OCI-LY1 (cell line): ENCODE results near the gene GALNT16.

Source experiments
- H2AFZ ChIP-seq: fragments of 200-600 bp; sonication (generic), shearing (Covaris generic); 2 replicates; pipeline ENCODE4 v1.6.0; 2014; ENCODE audit warnings: antibody characterized with exemption, mild to moderate bottlenecking, low read length
- H3F3A ChIP-seq: fragments of 200-600 bp; sonication (generic), shearing (Covaris generic); 2 replicates; pipeline ENCODE4 v1.6.0; 2014; ENCODE audit warnings: mild to moderate bottlenecking, antibody characterized with exemption, low read length, moderate library complexity; ENCODE audit not compliant: insufficient read depth
- H3K27ac ChIP-seq: fragments of 200-600 bp; sonication (generic); 2 replicates; pipeline ENCODE4 v1.5.1; 2014; ENCODE audit warnings: low read length, mixed run types, mild to moderate bottlenecking, low read depth; ENCODE audit not compliant: poor library complexity, severe bottlenecking
- H3K27me3 ChIP-seq: fragments of 200-600 bp; sonication (generic); 2 replicates; pipeline ENCODE4 v1.6.0; 2014; ENCODE audit warnings: antibody characterized with exemption, mild to moderate bottlenecking, low read length, moderate library complexity; ENCODE audit not compliant: insufficient read depth
- H3K36me3 ChIP-seq: fragments of 200-600 bp; sonication (generic); 2 replicates; pipeline ENCODE4 v1.6.1; 2014; ENCODE audit warnings: mild to moderate bottlenecking, antibody characterized with exemption, low read length, moderate library complexity, mixed read lengths; ENCODE audit not compliant: insufficient read depth
- H3K4me1 ChIP-seq: fragments of 200-600 bp; sonication (generic); 2 replicates; pipeline ENCODE4 v1.5.1; 2014; ENCODE audit warnings: mild to moderate bottlenecking, low read length, moderate library complexity; ENCODE audit not compliant: insufficient read depth, severe bottlenecking
- H3K4me2 ChIP-seq: fragments of 200-600 bp; sonication (generic), shearing (Covaris generic); 2 replicates; pipeline ENCODE4 v1.6.1; 2014; ENCODE audit warnings: low read length
- H3K4me3 ChIP-seq: fragments of 200-600 bp; sonication (generic); 2 replicates; pipeline ENCODE4 v1.5.1; 2014; ENCODE audit warnings: low read length, low read depth, mild to moderate bottlenecking, mixed read lengths; ENCODE audit not compliant: poor library complexity, severe bottlenecking
- H3K79me2 ChIP-seq: fragments of 200-600 bp; shearing (Covaris generic); 2 replicates; pipeline ENCODE4 v1.6.1; 2016; ENCODE audit warnings: mixed run types, low read length, mixed read lengths; ENCODE audit not compliant: insufficient read depth
- H3K9ac ChIP-seq: fragments of 200-600 bp; sonication (generic), shearing (Covaris generic); 2 replicates; pipeline ENCODE4 v1.6.1; 2014; ENCODE audit warnings: mild to moderate bottlenecking, low read length, mixed read lengths
- H3K9me2 ChIP-seq: fragments of 200-600 bp; sonication (generic), shearing (Covaris generic); 2 replicates; pipeline ENCODE4 v1.6.1; 2014; ENCODE audit warnings: low read depth, mild to moderate bottlenecking, low read length, mixed read lengths
- H3K9me3 ChIP-seq: fragments of 200-600 bp; shearing (Covaris generic); 2 replicates; pipeline ENCODE4 v1.6.1; 2014; ENCODE audit warnings: low read length, mixed read lengths
- H4K20me1 ChIP-seq: fragments of 200-600 bp; sonication (generic), shearing (Covaris generic); 2 replicates; pipeline ENCODE4 v1.6.0; 2016; ENCODE audit warnings: mild to moderate bottlenecking, low read length; ENCODE audit not compliant: insufficient read depth
- CTCF ChIP-seq: fragments of 200-600 bp; sonication (generic), shearing (Covaris generic); IDR thresholded peaks from 2 replicates; pipeline ENCODE4 v1.5.1; 2017; ENCODE audit warnings: mild to moderate bottlenecking, antibody characterized with exemption, low read length, moderate library complexity, mixed read lengths
- EZH2 ChIP-seq: fragments of 200-600 bp; sonication (generic), shearing (Covaris generic); IDR thresholded peaks from 2 replicates; pipeline ENCODE4 v1.8.0; 2017; ENCODE audit warnings: borderline replicate concordance, mixed run types, mild to moderate bottlenecking, antibody characterized with exemption, low read length, moderate library complexity, mixed read lengths

GALNT16 gene

GRCh38 chr14:69368381-69368780, 108.4 kb downstream of the GALNT16 start:
- TF ChIP-seq CTCF (no peak), EZH2 (no peak)
- Histone ChIP-seq H3K9ac (no peak overlapping the region), H2AFZ (no peak overlapping the region), H3K36me3 (no peaks in the 10 kb centered on the region; the same call in 1 of the 2 replicates), H3K9me3 (no peaks in the 10 kb centered on the region), H3K79me2 (no peaks in the 10 kb centered on the region), H3K27ac (no peak overlapping the region), H4K20me1 (no peaks in the 10 kb centered on the region), H3K27me3 (no peaks in the 10 kb centered on the region), H3K4me2 (no peak overlapping the region), H3K9me2 (no peaks in the 10 kb centered on the region), H3F3A (no peaks in the 10 kb centered on the region), H3K4me1 (no peaks in the 10 kb centered on the region), H3K4me3 (no peak overlapping the region)

GRCh38 chr14:69370061-69370460, 110.1 kb downstream of the GALNT16 start:
- Histone ChIP-seq H3K4me2 (no peak overlapping the region), H3K27me3 (no peaks in the 10 kb centered on the region), H3K27ac (no peak overlapping the region), H4K20me1 (no peaks in the 10 kb centered on the region), H3K9ac (no peak overlapping the region), H3K79me2 (no peaks in the 10 kb centered on the region), H3K4me1 (no peaks in the 10 kb centered on the region), H3F3A (no peaks in the 10 kb centered on the region), H2AFZ (no peak overlapping the region), H3K36me3 (peaks cover 4% of the 10 kb centered on the region), H3K9me2 (no peaks in the 10 kb centered on the region), H3K9me3 (no peaks in the 10 kb centered on the region), H3K4me3 (no peak overlapping the region)
- TF ChIP-seq CTCF = no peak
- TF ChIP-seq EZH2 = no peak

- no peaks in the 10 kb centered on the region for H3F3A ChIP-seq
- no peaks in the 10 kb centered on the region for H4K20me1 ChIP-seq
- no peak overlapping the region for H2AFZ ChIP-seq
- no peaks in the 10 kb centered on the region for H3K9me3 ChIP-seq
- no peaks in the 10 kb centered on the region for H3K27me3 ChIP-seq
- H3K9me2 ChIP-seq = no peaks in the 10 kb centered on the region
- H3K4me2 ChIP-seq = no peak overlapping the region
- no peak overlapping the region for H3K4me3 ChIP-seq
- no peak overlapping the region for H3K27ac ChIP-seq
- no peaks in the 10 kb centered on the region for H3K4me1 ChIP-seq
- H3K79me2 ChIP-seq = no peaks in the 10 kb centered on the region
- H3K9ac ChIP-seq = no peak overlapping the region
- H3K36me3 ChIP-seq = peaks cover 25% of the 10 kb centered on the region
- TF ChIP-seq EZH2 (no peak), CTCF (no peak)
Measured at GRCh38 chr14:69372146-69372545, 112.2 kb downstream of the GALNT16 start.
